ENCODE measurements around the gene PMF1.
A peak's percentile ranks its signal among the peaks of the same experiment; 100 is the strongest.
"Not testable (repeated sequence)": the region's sequence is repeated elsewhere in the genome, so short reads cannot be mapped to it uniquely, and the experiment has no call there.

PMF1 gene

DNA sequence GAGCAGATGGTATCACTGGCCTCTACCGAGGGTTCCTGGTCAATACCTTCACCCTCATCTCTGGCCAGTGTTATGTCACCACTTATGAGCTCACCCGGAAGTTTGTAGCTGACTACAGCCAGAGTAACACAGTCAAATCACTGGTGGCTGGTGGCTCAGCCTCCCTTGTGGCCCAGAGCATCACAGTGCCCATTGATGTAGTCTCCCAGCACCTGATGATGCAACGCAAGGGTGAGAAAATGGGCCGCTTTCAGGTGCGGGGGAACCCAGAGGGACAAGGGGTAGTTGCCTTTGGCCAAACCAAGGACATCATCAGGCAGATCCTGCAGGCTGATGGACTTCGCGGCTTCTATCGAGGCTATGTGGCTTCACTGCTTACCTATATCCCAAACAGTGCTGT, 12.8 kb upstream of the PMF1 start:
- Histone ChIP-seq H3K27me3 (replicated peaks; ENCODE audit: control insufficient read depth, insufficient read depth, low read length) (no peaks in the 10 kb centered on the region), H3K36me3 (ENCODE audit: control insufficient read depth, insufficient read depth, low read length, severe bottlenecking) (peaks cover 27% of the 10 kb centered on the region), H3K9ac (ENCODE audit: low read length) (no peak overlapping the region), H3K4me3 (ENCODE audit: low read length) (no peak overlapping the region), H3K9me3 (ENCODE audit: control insufficient read depth, low read length) (no peaks in the 10 kb centered on the region), H3K4me1 (ENCODE audit: control insufficient read depth, insufficient read depth, low read length) (peaks cover 33% of the 10 kb centered on the region)
- no peak for DNase-seq (ENCODE audit: low read depth)

DNA sequence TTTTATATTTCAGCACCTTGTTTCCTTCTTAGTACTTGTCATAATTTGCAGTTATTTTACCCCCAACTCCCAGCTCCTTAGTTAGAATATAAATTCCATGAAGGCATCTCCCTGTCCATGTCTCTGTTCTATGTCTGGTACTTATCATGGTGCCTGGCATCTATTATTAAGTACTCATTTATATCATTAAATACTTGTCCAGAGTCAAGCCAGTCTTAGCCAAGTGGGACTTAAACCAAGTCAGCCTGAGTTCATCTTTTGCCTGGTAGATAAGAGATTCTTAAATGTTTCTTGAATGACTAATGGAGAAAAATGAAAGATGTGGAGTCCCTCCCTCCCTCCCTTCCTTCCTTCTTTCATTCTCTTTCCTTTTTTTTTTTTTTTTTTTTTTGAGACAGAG, 9.5 kb upstream of the PMF1 start:
- Histone ChIP-seq H3K4me3 (ENCODE audit: low read length) (peak overlapping the region; percentile 59), H3K27me3 (replicated peaks; ENCODE audit: control insufficient read depth, insufficient read depth, low read length) (no peaks in the 10 kb centered on the region), H3K4me1 (ENCODE audit: control insufficient read depth, insufficient read depth, low read length) (peaks cover 24% of the 10 kb centered on the region), H3K9me3 (ENCODE audit: control insufficient read depth, low read length) (no peaks in the 10 kb centered on the region), H3K9ac (ENCODE audit: low read length) (peak overlapping the region; percentile 50), H3K36me3 (ENCODE audit: control insufficient read depth, insufficient read depth, low read length, severe bottlenecking) (peaks cover 32% of the 10 kb centered on the region)
- DNase-seq (ENCODE audit: low read depth): peak; percentile 27

DNA sequence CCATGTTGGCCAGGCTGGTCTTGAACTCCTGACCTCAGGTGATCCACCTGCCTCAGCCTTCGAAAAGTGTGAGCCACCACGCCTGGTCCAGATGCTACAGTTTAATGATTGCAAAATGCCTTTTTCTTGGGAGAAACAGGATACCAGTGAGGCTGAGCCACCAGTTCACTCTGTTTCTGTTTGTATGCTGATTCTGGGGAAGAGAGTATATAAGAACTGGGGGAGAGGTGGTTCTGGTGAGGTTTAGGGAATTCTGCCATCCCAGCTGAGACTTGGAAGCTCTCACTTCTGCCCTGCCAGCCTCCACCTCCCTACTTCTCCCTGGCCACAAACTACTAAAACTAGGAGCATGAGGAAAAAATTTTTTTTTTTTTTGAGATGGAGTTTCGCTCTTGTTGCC, 8.1 kb upstream of the PMF1 start:
- Histone ChIP-seq H3K27me3 (replicated peaks; ENCODE audit: control insufficient read depth, insufficient read depth, low read length) (no peaks in the 10 kb centered on the region), H3K4me3 (ENCODE audit: low read length) (no peak overlapping the region), H3K9me3 (ENCODE audit: control insufficient read depth, low read length) (no peaks in the 10 kb centered on the region), H3K36me3 (ENCODE audit: control insufficient read depth, insufficient read depth, low read length, severe bottlenecking) (peaks cover 42% of the 10 kb centered on the region), H3K4me1 (ENCODE audit: control insufficient read depth, insufficient read depth, low read length) (peaks cover 24% of the 10 kb centered on the region), H3K9ac (ENCODE audit: low read length) (peak overlapping the region; percentile 42)
- peak; percentile 6 for DNase-seq (ENCODE audit: low read depth)

DNA sequence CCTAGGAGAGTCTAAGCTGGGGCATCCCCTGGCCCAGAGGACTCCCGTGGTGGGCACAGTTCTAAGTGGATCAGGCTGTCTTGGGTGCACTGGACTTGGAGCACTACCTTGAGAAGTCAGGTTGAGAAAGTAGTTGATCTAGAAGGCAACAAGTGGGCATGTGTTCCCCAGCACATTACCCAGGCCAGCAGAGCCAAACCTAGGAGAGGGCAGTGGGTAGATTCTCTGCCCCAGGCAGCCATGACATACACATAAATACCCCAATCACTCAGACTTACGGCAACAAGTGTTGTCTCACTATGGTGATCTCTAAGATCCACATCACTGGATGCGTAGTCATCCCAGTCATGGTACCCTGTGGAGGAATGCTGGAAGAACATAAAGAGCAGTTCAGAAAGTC, 1.6 kb upstream of the PMF1 start:
- Histone ChIP-seq H3K9ac (ENCODE audit: low read length) (no peak overlapping the region), H3K27me3 (replicated peaks; ENCODE audit: control insufficient read depth, insufficient read depth, low read length) (no peaks in the 10 kb centered on the region), H3K9me3 (ENCODE audit: control insufficient read depth, low read length) (no peaks in the 10 kb centered on the region), H3K36me3 (ENCODE audit: control insufficient read depth, insufficient read depth, low read length, severe bottlenecking) (peaks cover 47% of the 10 kb centered on the region), H3K4me1 (ENCODE audit: control insufficient read depth, insufficient read depth, low read length) (peaks cover 4% of the 10 kb centered on the region), H3K4me3 (ENCODE audit: low read length) (no peak overlapping the region)
- no peak for DNase-seq (ENCODE audit: low read depth)

DNA sequence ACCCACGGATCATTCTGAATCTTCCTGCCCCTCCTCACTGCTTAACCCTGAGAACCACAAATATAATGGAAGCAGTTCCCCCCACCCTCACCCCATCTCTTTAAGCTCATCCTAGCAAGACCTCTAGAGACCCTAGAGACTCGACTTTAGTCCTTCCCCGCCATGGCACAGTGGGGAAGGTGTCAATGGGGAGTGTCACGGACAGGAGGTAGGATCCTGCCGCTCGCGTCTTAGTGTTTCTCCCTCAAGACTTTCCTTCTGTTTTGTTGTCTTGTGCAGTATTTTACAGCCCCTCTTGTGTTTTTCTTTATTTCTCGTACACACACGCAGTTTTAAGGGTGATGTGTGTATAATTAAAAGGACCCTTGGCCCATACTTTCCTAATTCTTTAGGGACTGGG, 677 bp upstream of the PMF1 start:
- peaks cover 42% of the 10 kb centered on the region for H3K36me3 ChIP-seq (ENCODE audit: control insufficient read depth, insufficient read depth, low read length, severe bottlenecking)
- H3K4me1 ChIP-seq (ENCODE audit: control insufficient read depth, insufficient read depth, low read length): peaks cover 5% of the 10 kb centered on the region
- no peaks in the 10 kb centered on the region for H3K9me3 ChIP-seq (ENCODE audit: control insufficient read depth, low read length)
- no peak for DNase-seq (ENCODE audit: low read depth)
- H3K9ac ChIP-seq (ENCODE audit: low read length): peak overlapping the region; percentile 93
- peak overlapping the region; percentile 87 for H3K4me3 ChIP-seq (ENCODE audit: low read length)
- H3K27me3 ChIP-seq (replicated peaks; ENCODE audit: control insufficient read depth, insufficient read depth, low read length): no peaks in the 10 kb centered on the region

DNA sequence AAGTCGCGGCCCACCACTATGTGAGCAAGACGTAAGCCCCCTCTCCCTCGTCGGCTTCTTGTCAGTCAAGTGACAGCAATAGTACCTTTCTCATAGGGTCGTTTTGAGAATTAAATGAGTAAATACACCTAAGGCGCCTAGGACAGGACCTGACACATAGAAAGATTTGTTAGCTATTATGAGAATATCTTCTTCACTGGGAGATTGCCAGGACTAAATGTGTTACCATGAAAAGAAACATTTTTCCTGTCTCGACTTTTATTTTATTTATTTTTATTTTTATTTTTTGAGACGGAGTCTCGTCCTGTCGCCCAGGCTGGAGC, 798 bp downstream of the PMF1 start:
- H3K9ac ChIP-seq (ENCODE audit: low read length): peak overlapping the region; percentile 93
- DNase-seq (ENCODE audit: low read depth): no peak

DNA sequence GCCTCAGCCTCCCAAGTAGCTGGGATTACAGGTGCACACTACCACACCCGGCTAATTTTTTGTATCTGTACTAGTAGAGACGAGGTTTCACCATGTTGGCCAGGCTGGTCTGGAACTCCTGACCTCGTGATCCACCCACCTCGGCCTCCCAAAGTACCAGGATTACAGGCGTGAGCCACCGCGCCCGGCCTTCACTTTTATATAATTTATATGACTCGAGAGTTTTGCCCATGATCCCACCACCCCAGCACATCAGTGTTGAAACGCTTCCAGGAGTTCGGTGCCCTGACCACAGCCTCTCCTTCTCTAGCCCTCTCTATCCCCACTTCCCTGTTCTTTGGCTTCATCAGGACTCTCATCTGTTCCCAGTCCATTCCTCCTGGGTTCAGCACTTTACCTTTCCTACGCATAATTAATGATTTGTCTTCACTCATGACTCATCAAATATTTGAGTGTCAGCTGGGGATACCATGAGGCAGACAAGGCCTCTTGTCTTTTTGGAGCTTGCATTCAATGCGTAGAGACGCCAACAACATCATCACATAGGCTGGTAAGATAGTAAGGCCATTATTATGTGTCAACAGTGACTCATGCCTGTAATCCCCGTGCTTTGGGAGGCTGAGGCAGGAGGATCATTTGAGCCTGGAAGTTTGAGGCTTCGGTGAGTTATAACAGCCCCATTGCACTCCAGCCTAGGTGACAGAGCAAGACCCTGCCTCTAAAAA, 1.4 kb downstream of the PMF1 start:
- Histone ChIP-seq H3K4me3 (ENCODE audit: low read length) (peak overlapping the region; percentile 87), H3K36me3 (ENCODE audit: control insufficient read depth, insufficient read depth, low read length, severe bottlenecking) (peaks cover 27% of the 10 kb centered on the region), H3K9me3 (ENCODE audit: control insufficient read depth, low read length) (no peaks in the 10 kb centered on the region), H3K27me3 (replicated peaks; ENCODE audit: control insufficient read depth, insufficient read depth, low read length) (no peaks in the 10 kb centered on the region), H3K9ac (ENCODE audit: low read length) (peak overlapping the region; percentile 93), H3K4me1 (ENCODE audit: control insufficient read depth, insufficient read depth, low read length) (peaks cover 17% of the 10 kb centered on the region)
- peak; percentile 6 for DNase-seq (ENCODE audit: low read depth)

More for the DNA sequence above, 798 bp downstream of the PMF1 start:
- peaks cover 17% of the 10 kb centered on the region for H3K4me1 ChIP-seq (ENCODE audit: control insufficient read depth, insufficient read depth, low read length)
- H3K27me3 ChIP-seq (replicated peaks; ENCODE audit: control insufficient read depth, insufficient read depth, low read length): no peaks in the 10 kb centered on the region
- H3K4me3 ChIP-seq (ENCODE audit: low read length): peak overlapping the region; percentile 87
- H3K9me3 ChIP-seq (ENCODE audit: control insufficient read depth, low read length): no peaks in the 10 kb centered on the region
- peaks cover 32% of the 10 kb centered on the region for H3K36me3 ChIP-seq (ENCODE audit: control insufficient read depth, insufficient read depth, low read length, severe bottlenecking)

DNA sequence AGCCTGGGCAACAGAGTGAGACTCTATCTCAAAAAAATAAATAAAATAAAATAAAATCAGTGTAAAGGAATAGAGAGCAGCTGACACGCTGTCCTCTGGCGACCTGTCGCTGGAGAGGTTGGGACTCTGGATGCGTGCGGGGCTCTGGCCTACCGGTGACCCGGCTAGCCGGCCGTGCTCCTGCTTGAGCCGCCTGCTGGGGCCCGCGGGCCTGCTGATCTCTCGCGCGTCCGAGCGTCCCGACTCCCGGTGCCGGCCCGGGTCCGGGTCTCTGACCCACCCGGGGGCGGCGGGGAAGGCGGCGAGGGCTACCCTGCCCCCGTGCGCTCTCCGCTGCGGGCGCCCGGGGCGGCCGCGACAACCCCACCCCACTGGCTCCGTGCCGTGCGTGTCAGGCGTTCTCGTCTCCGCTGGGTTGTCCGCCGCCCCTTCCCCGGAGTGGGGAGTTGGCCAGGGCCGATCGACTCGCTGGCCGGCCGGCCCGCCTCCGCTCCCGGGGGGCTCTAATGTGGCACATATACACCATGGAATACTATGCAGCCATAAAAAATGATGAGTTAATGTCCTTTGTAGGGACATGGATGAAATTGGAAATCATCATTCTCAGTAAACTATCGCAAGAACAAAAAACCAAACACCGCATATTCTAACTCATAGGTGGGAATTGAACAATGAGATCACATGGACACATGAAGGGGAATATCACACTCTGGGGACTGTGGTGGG, 3.7 kb downstream of the PMF1 start:
- H3K36me3 ChIP-seq (ENCODE audit: control insufficient read depth, insufficient read depth, low read length, severe bottlenecking): peaks cover 12% of the 10 kb centered on the region
- not testable (repeated sequence) for H3K27me3 ChIP-seq (replicated peaks; ENCODE audit: control insufficient read depth, insufficient read depth, low read length); H3K9ac ChIP-seq (ENCODE audit: low read length); H3K4me3 ChIP-seq (ENCODE audit: low read length); DNase-seq (ENCODE audit: low read depth); H3K9me3 ChIP-seq (ENCODE audit: control insufficient read depth, low read length)
- peaks cover 17% of the 10 kb centered on the region for H3K4me1 ChIP-seq (ENCODE audit: control insufficient read depth, insufficient read depth, low read length)

DNA sequence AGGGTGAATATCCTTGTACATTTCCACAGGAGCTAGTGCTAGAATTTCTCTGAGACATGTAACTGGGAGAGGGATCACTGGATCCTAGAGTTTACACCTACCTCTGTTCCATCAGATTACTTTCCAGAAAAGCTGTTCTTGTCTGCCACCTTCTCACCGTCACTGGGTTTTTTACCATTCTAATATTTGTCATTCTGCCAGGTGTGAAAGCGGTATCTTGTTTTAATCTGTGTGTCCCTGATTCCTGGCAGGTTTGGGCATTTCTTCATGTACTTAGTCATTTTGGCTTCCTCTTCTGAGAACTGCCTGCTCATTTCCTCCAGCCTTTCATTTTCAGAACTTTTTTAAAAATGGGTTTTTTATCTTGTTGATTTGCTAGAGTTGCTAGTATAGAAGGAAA, 5.1 kb downstream of the PMF1 start:
- Histone ChIP-seq H3K9me3 (ENCODE audit: control insufficient read depth, low read length) (no peaks in the 10 kb centered on the region), H3K9ac (ENCODE audit: low read length) (no peak overlapping the region), H3K4me1 (ENCODE audit: control insufficient read depth, insufficient read depth, low read length) (peaks cover 13% of the 10 kb centered on the region), H3K36me3 (ENCODE audit: control insufficient read depth, insufficient read depth, low read length, severe bottlenecking) (peaks cover 20% of the 10 kb centered on the region), H3K27me3 (replicated peaks; ENCODE audit: control insufficient read depth, insufficient read depth, low read length) (no peaks in the 10 kb centered on the region), H3K4me3 (ENCODE audit: low read length) (no peak overlapping the region)
- DNase-seq (ENCODE audit: low read depth): peak; percentile 18

DNA sequence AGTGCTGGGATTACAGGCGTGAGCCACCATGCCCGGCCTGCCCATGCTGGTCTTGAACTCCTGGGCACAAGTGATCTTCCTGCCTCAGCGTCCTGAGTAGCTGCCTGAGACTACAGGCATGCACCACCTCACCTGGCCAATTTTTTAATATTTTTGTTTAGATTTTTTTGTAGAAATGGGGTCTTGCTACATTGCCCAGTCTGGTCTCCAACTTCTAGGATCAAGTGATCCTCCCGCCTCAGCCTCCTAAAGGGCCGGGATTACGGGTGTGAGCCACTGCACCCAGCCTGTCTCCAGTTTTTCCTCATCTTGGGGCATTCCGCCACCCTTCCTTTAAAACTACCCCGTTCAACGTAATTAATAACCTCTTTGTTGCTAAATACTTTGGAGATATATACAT, 7.4 kb downstream of the PMF1 start:
- DNase-seq (ENCODE audit: low read depth): no peak
- H3K36me3 ChIP-seq (ENCODE audit: control insufficient read depth, insufficient read depth, low read length, severe bottlenecking): peaks cover 32% of the 10 kb centered on the region
- no peaks in the 10 kb centered on the region for H3K27me3 ChIP-seq (replicated peaks; ENCODE audit: control insufficient read depth, insufficient read depth, low read length)
- peaks cover 13% of the 10 kb centered on the region for H3K4me1 ChIP-seq (ENCODE audit: control insufficient read depth, insufficient read depth, low read length)
- H3K4me3 ChIP-seq (ENCODE audit: low read length): no peak overlapping the region
- no peaks in the 10 kb centered on the region for H3K9me3 ChIP-seq (ENCODE audit: control insufficient read depth, low read length)
- no peak overlapping the region for H3K9ac ChIP-seq (ENCODE audit: low read length)

DNA sequence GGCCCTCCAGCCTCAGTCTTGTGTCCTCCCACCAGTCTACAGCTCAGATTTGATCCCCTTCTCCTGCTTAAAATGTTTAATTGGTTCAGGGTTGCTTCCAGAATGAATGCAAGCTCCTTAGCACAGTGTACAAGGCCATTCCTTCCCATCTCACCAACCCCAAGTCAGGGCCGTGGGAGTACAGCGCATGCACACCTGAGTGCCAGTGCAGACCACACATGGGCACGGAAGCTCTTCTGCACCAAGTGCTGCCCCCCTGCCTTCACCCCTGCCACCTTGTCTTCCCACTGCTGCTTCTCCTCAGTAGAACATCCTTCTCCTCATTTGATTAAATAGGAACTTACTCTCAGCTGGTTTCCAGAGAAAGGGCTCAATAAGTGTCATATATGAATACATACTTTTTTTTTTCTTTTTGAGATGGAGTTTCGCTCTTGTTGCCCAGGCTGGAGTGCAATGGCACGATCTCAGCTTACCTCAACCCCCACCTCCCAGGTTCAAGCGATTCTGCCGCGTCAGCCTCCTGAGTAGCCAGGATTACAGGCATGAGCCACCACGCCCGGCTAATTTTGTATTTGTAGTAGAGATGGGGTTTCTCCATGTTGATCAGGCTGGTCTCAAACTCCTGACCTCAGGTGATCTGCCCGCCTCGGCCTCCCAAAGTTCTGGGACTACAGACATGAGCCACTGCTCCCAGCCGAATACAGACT, 9.3 kb downstream of the PMF1 start:
- Histone ChIP-seq H3K27me3 (replicated peaks; ENCODE audit: control insufficient read depth, insufficient read depth, low read length) (no peaks in the 10 kb centered on the region), H3K36me3 (ENCODE audit: control insufficient read depth, insufficient read depth, low read length, severe bottlenecking) (peaks cover 41% of the 10 kb centered on the region), H3K9me3 (ENCODE audit: control insufficient read depth, low read length) (no peaks in the 10 kb centered on the region), H3K4me3 (ENCODE audit: low read length) (no peak overlapping the region), H3K9ac (ENCODE audit: low read length) (no peak overlapping the region), H3K4me1 (ENCODE audit: control insufficient read depth, insufficient read depth, low read length) (peaks cover 13% of the 10 kb centered on the region)
- DNase-seq (ENCODE audit: low read depth): no peak
